Activated T-cell treated with anti-CD3 and anti-CD28 coated beads, Interleukin-2, amount 50 U/mL, for 72 hours (primary cell): ENCODE data around the gene FAM72C. TPM values are rescaled to one million over a fixed set of nuclear protein-coding genes. Genes with fewer than 3 reads are reported as not detected.
"Not testable (repeated sequence)": the region's sequence is repeated elsewhere in the genome, so short reads cannot be mapped to it uniquely, and the experiment has no call there.

ENCODE experiments used
- ATAC-seq, 2 donors: fragments of 150-1000 bp; cut with Tn5 transposase; replicated peaks in 1 of 2; 2 replicates each; pipeline ENCODE4 v1.10.0; 2021; ENCODE audit warnings: moderate library complexity in 2 of 2, mild to moderate bottlenecking in 1 of 2
- DNase-seq, 2 donors: peaks; one replicate each; pipeline ENCODE4 v3.0.0; 2021 to 2022; ENCODE audit warnings: mixed read lengths in 1 of 2
- H3K27ac Mint-ChIP-seq: one replicate; pipeline ENCODE4 v1.8.0; 2022; ENCODE audit warnings: mild to moderate bottlenecking, moderate library complexity, mixed read lengths
- H3K27me3 Mint-ChIP-seq: one replicate; pipeline ENCODE4 v1.8.0; 2022; ENCODE audit warnings: low read depth, mixed read lengths
- H3K36me3 Mint-ChIP-seq, 2 donors: one replicate each; pipeline ENCODE4 v1.8.0; 2022; ENCODE audit warnings: mixed read lengths in 2 of 2, mild to moderate bottlenecking in 1 of 2; ENCODE audit not compliant: insufficient read depth in 2 of 2
- H3K4me1 Mint-ChIP-seq: one replicate; pipeline ENCODE4 v1.8.0; 2022; ENCODE audit warnings: low read depth, mixed read lengths
- H3K4me3 Mint-ChIP-seq, 2 donors: one replicate each; pipeline ENCODE4 v1.8.0; 2022; ENCODE audit warnings: mild to moderate bottlenecking in 2 of 2, mixed read lengths in 2 of 2, moderate library complexity in 2 of 2
- H3K9me3 Mint-ChIP-seq, 2 donors: one replicate each; pipeline ENCODE4 v1.8.0; 2022; ENCODE audit warnings: mixed read lengths in 2 of 2
- total RNA-seq, 2 donors: library from RNA; stranded (reverse); gene quantifications; one replicate each; pipeline ENCODE4 v1.2.3, GENCODE V29; 2022

FAM72C gene
- total RNA-seq, 2 donors from 2014 or later = 3.5 to 49.2 TPM

GRCh38 chr1:143996020-143996419 lies 24.2 kb upstream of the FAM72C start:
- not testable (repeated sequence) for ATAC-seq, H3K4me1 Mint-ChIP-seq, H3K4me3 Mint-ChIP-seq, H3K27ac Mint-ChIP-seq, DNase-seq, H3K36me3 Mint-ChIP-seq, H3K27me3 Mint-ChIP-seq, H3K9me3 Mint-ChIP-seq

GRCh38 chr1:143993301-143993907 lies 21.6 kb upstream of the FAM72C start:
- peak; percentile 36 to 80 for ATAC-seq
- H3K36me3 Mint-ChIP-seq, H3K4me1 Mint-ChIP-seq, H3K27ac Mint-ChIP-seq, H3K4me3 Mint-ChIP-seq, DNase-seq, H3K27me3 Mint-ChIP-seq, H3K9me3 Mint-ChIP-seq: not testable (repeated sequence)

- not testable (repeated sequence) for H3K36me3 Mint-ChIP-seq, ATAC-seq, H3K9me3 Mint-ChIP-seq, DNase-seq, H3K27ac Mint-ChIP-seq, H3K4me1 Mint-ChIP-seq, H3K4me3 Mint-ChIP-seq, H3K27me3 Mint-ChIP-seq
These were observed 18.9 kb upstream of the FAM72C start for GRCh38 chr1:143990699-143991098.

- H3K27me3 Mint-ChIP-seq, H3K4me3 Mint-ChIP-seq, H3K4me1 Mint-ChIP-seq, H3K9me3 Mint-ChIP-seq, DNase-seq, H3K36me3 Mint-ChIP-seq, H3K27ac Mint-ChIP-seq, ATAC-seq: not testable (repeated sequence)
These were observed 17.9 kb upstream of the FAM72C start for GRCh38 chr1:143989719-143990118.

DNA sequence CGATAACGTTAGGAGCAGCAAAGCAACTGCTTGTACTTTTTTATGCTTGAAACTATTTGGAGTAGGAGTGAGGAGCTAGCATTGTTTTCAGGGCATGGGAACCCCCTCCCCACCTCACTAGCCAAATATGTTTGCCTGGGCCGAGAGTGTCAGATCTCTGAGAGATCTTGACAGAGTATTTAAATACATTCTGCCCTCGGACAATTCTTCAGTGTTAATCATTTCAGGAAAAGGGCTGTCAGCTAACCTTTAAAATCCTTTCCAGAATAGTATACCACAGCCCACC lies 17.6 kb upstream of the FAM72C start:
- H3K4me3 Mint-ChIP-seq, ATAC-seq, H3K27ac Mint-ChIP-seq, H3K4me1 Mint-ChIP-seq, H3K27me3 Mint-ChIP-seq, H3K36me3 Mint-ChIP-seq, H3K9me3 Mint-ChIP-seq, DNase-seq: not testable (repeated sequence)

- not testable (repeated sequence) for H3K4me3 Mint-ChIP-seq, H3K27me3 Mint-ChIP-seq, H3K4me1 Mint-ChIP-seq, H3K27ac Mint-ChIP-seq, H3K36me3 Mint-ChIP-seq, ATAC-seq, DNase-seq, H3K9me3 Mint-ChIP-seq
These were observed 17.0 kb upstream of the FAM72C start for GRCh38 chr1:143988602-143989426.

DNA sequence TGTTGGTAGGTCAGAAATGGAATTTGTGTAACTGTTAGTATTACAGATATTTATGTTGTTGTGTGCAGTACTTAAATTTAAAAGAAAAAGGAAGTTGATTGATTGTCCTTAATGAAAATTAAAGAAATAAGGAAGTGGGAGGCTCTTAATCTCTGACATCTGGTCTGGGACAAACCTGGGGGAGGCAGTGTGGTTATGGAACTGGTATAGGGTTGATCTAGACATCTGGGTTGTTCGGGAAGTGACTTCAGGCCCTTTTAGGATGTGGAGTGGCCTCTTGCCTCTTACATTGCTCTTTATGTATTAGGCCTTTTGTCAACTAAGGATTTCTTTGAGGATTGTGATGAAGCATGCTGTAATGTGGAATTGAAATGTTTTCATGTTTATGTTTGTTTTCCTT lies 16.1 kb upstream of the FAM72C start:
- not testable (repeated sequence) for ATAC-seq, H3K4me3 Mint-ChIP-seq, H3K27ac Mint-ChIP-seq, DNase-seq, H3K27me3 Mint-ChIP-seq, H3K36me3 Mint-ChIP-seq, H3K4me1 Mint-ChIP-seq, H3K9me3 Mint-ChIP-seq

GRCh38 chr1:143984721-143985473 lies 13.1 kb upstream of the FAM72C start:
- H3K9me3 Mint-ChIP-seq, H3K4me3 Mint-ChIP-seq, DNase-seq, H3K27ac Mint-ChIP-seq, ATAC-seq, H3K36me3 Mint-ChIP-seq, H3K4me1 Mint-ChIP-seq, H3K27me3 Mint-ChIP-seq: not testable (repeated sequence)

DNA sequence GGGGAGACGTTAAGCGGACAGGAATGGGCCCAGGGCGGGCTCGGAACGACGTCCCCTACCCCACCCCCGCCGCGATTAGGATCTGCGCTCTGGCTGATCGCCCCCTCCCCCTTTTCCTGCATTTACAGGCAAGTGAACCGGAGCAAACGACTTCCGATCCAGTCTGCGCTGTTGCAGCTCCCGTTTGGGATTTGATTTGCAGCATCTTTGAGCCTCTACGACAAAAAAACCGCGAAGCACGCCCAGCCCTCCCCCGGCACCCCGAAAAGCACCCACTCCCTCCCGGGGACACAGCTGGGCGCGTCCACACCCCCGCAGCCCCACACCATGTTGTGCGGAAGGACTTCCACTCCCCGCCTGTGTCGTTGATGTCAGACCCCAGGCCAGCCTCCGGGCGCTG lies 2.6 kb upstream of the FAM72C start:
- not testable (repeated sequence) for H3K27ac Mint-ChIP-seq, ATAC-seq, H3K4me1 Mint-ChIP-seq, H3K9me3 Mint-ChIP-seq, H3K36me3 Mint-ChIP-seq, H3K27me3 Mint-ChIP-seq
- peak in 1 of 2 donors; percentile 1 for DNase-seq
- peak overlapping the region in 1 of 2 donors; percentile 70 for H3K4me3 Mint-ChIP-seq

DNA sequence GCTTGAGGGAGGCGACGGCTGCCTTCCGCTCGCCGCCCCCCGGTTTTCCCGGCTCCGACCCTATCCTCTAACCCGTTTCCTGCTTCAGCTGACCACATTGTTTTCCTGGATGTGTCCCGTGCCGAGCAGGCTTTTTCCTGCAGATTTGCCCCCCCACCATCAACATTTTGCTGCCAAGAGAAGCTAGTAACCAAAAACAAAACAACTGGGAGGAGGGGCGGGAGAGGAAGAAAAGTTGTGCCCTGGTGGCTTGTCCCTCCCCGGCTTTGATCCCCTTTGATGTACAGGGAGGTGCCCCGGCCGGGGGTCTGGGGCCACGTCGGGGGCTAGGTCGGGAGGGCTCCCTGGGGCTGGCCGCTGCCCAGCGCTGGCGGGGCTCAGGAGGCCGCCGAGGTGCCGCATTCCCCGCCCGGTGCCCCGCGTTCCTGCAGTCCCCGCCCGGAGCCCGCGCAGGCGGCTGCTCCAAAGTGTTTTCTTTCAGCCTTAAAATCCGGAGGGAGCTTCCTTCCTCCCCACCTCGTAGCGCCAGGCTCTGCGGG lies 2.2 kb upstream of the FAM72C start:
- DNase-seq = peak in 1 of 2 donors; percentile 2
- not testable (repeated sequence) for H3K9me3 Mint-ChIP-seq, H3K4me1 Mint-ChIP-seq, H3K27ac Mint-ChIP-seq, ATAC-seq, H3K27me3 Mint-ChIP-seq, H3K36me3 Mint-ChIP-seq
- H3K4me3 Mint-ChIP-seq = peak overlapping the region in 1 of 2 donors; percentile 90

DNA sequence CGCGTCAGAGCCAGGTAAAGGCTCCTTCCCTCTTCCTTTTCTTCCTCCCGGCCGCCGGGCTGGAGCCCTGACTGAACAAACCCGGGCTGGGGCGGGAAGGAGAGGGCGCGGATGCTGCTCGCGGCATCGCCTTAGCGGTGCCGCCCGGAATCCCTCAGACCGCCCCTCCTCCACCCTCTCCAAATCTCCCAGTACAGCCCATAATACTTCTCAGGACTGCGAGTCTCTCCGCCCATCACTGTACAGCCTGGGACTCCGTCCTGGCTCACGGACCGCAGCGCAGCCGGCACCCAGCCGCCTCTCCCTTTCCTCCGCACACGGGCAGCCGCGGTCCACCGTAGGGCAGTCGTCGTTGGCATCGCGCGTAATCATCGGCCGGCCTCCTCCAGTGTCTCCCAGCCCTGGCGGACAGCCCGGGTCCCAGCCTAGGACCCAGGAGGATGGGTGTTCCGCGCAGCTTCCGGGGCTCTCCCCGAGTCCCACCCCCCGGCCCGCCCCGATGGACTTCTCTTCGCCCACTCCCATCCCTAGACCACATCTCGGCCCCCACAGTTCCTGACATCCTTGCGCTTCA lies 1.1 kb upstream of the FAM72C start:
- DNase-seq, H3K4me1 Mint-ChIP-seq, H3K4me3 Mint-ChIP-seq, H3K27me3 Mint-ChIP-seq, H3K27ac Mint-ChIP-seq, H3K36me3 Mint-ChIP-seq, H3K9me3 Mint-ChIP-seq: not testable (repeated sequence)
- ATAC-seq = peak; percentile 16 to 20

DNA sequence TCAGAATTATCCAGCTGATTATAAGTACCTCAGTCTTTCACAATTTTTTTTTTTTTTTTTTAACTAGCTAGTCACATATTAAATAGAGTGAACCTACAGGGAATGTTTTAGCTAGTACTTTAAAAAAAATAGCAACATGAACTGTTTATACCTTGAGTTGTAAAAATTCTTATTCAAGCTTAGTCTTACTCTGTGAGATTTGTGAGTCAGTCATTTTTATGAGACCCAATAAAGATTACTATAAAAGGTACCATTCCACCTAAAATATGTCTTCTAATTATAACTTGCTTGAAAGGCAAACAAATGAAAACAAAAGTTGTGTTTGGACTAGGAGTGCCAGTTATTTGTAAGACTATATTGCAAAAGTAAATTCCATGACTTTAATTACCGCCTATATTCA lies 5.9 kb downstream of the FAM72C start:
- not testable (repeated sequence) for H3K27ac Mint-ChIP-seq, H3K27me3 Mint-ChIP-seq, H3K4me3 Mint-ChIP-seq, H3K9me3 Mint-ChIP-seq, ATAC-seq, H3K36me3 Mint-ChIP-seq, DNase-seq, H3K4me1 Mint-ChIP-seq

GRCh38 chr1:143964294-143964693 lies 7.5 kb downstream of the FAM72C start:
- not testable (repeated sequence) for H3K4me3 Mint-ChIP-seq, H3K27ac Mint-ChIP-seq, DNase-seq, H3K36me3 Mint-ChIP-seq, ATAC-seq, H3K4me1 Mint-ChIP-seq, H3K9me3 Mint-ChIP-seq, H3K27me3 Mint-ChIP-seq
